Natural killer cell (primary cell): ENCODE measurements around the gene RASGRF2. TPM values are rescaled to one million over a fixed set of nuclear protein-coding genes. Genes with fewer than 3 reads are reported as not detected.

Source experiments
- ATAC-seq, 3 donors: fragments of 150-1000 bp in 2 of 3; fragments of 200-7000 bp in 1 of 3; cut with Tn5 transposase; 1 replicate in 1 of 3; 2 replicates in 2 of 3; pipeline ENCODE4 v1.10.0; 2021; ENCODE audit warnings: mild to moderate bottlenecking in 2 of 3, moderate library complexity in 2 of 3
- DNase-seq, 2 donors: peaks; one replicate each; pipeline versions ENCODE4 v3.0.0 to v3.0.0-alpha.2; 2013 to 2021; ENCODE audit warnings: mixed read lengths in 1 of 2
- H3K27ac ChIP-seq: one replicate; pipeline ENCODE4 v1.5.1; 2013; ENCODE audit warnings: mild to moderate bottlenecking, low read length
- H3K27me3 ChIP-seq: one replicate; pipeline ENCODE4 v1.6.1; 2013; ENCODE audit warnings: low read length; ENCODE audit not compliant: control insufficient read depth, insufficient read depth
- H3K36me3 ChIP-seq: one replicate; pipeline ENCODE4 v1.6.1; 2013; ENCODE audit warnings: low read length; ENCODE audit not compliant: control insufficient read depth, insufficient read depth
- H3K4me1 ChIP-seq: one replicate; pipeline ENCODE4 v1.6.1; 2013; ENCODE audit warnings: low read length; ENCODE audit not compliant: control insufficient read depth, insufficient read depth
- H3K4me3 ChIP-seq: one replicate; pipeline ENCODE4 v1.5.1; 2013; ENCODE audit warnings: low read length
- H3K9me3 ChIP-seq: one replicate; pipeline ENCODE4 v1.6.1; 2013; ENCODE audit warnings: low read length; ENCODE audit not compliant: control insufficient read depth, insufficient read depth
- H3K27ac Mint-ChIP-seq, 2 donors: one replicate each; pipeline ENCODE4 v1.8.0; 2022; ENCODE audit warnings: mild to moderate bottlenecking in 2 of 2, mixed read lengths in 2 of 2, moderate library complexity in 1 of 2
- H3K27me3 Mint-ChIP-seq, 2 donors: one replicate each; pipeline ENCODE4 v1.8.0; 2022; ENCODE audit warnings: low read depth in 2 of 2, mixed read lengths in 2 of 2
- H3K36me3 Mint-ChIP-seq: one replicate; pipeline ENCODE4 v1.8.0; 2022; ENCODE audit warnings: mixed read lengths
- H3K4me1 Mint-ChIP-seq, 2 donors: one replicate each; pipeline ENCODE4 v1.8.0; 2022; ENCODE audit warnings: mixed read lengths in 2 of 2
- H3K4me3 Mint-ChIP-seq: one replicate; pipeline ENCODE4 v1.8.0; 2022; ENCODE audit warnings: mild to moderate bottlenecking, moderate library complexity, mixed read lengths
- H3K9me3 Mint-ChIP-seq, 2 donors: one replicate each; pipeline ENCODE4 v1.8.0; 2022; ENCODE audit warnings: mixed read lengths in 2 of 2
- CTCF ChIP-seq: fragments of 200-600 bp; IDR thresholded peaks from one replicate; pipeline ENCODE4 v1.8.0; 2022; ENCODE audit warnings: antibody characterized with exemption
- WGBS: methylation state at CpG from one replicate; pipeline ENCODE4 v1.1.7; 2013; ENCODE audit warnings: missing lambda C conversion rate; ENCODE audit not compliant: insufficient coverage; 5-methylcytosine and 5-hydroxymethylcytosine counted together
- intact Hi-C: fragments of 100-400 bp; cut with micrococcal nuclease; formaldehyde crosslinking; loops from one replicate; pipeline ENCODE4 v1.14.2; 2022
- total RNA-seq, 4 donors: library from RNA; stranded (reverse); fragments of 120-200 nt in 1 of 4; gene quantifications; one replicate each; pipeline versions ENCODE4 v1.2.3 to v1.2.4, GENCODE V29; 2013 to 2022

RASGRF2 gene
- total RNA-seq, 3 donors from 2014 or later (not counting 1 experiment from before 2014, with no cell fraction given), result 5.6 to 10.1 (median 6.1) TPM

- Mint-ChIP-seq H3K4me3 (no peak overlapping the region), H3K36me3 (no peaks in the 10 kb centered on the region), H3K9me3 (no peaks in the 10 kb centered on the region), H3K4me1 (no peaks in the 10 kb centered on the region), H3K27ac (no peak overlapping the region), H3K27me3 (peaks cover 0 to 2% of the 10 kb centered on the region in 2 donors)
- intact Hi-C loops, result no loop called here
- 96% methylated on average over 4 of the region's 4 CpGs for WGBS
- DNase-seq (no peak), ATAC-seq (no peak)
- no peak for TF ChIP-seq CTCF
- Histone ChIP-seq H3K9me3 (no peaks in the 10 kb centered on the region), H3K27ac (no peak overlapping the region), H3K4me1 (no peaks in the 10 kb centered on the region), H3K4me3 (no peak overlapping the region), H3K27me3 (no peaks in the 10 kb centered on the region), H3K36me3 (no peaks in the 10 kb centered on the region)
Observed at GRCh38 chr5:81066102-81066501, 105.9 kb downstream of the RASGRF2 start.

- Mint-ChIP-seq H3K27me3 (peaks cover 0 to 2% of the 10 kb centered on the region in 2 donors), H3K27ac (no peak overlapping the region), H3K9me3 (no peaks in the 10 kb centered on the region), H3K36me3 (no peaks in the 10 kb centered on the region), H3K4me3 (no peak overlapping the region), H3K4me1 (no peaks in the 10 kb centered on the region)
- no peak for TF ChIP-seq CTCF
- H3K4me1 ChIP-seq, result no peaks in the 10 kb centered on the region
- H3K9me3 ChIP-seq, result no peaks in the 10 kb centered on the region
- H3K36me3 ChIP-seq, result no peaks in the 10 kb centered on the region
- H3K27me3 ChIP-seq, result no peaks in the 10 kb centered on the region
- no peak for ATAC-seq
- 100% methylated on average over 1 of the region's 1 CpG for WGBS
- DNase-seq, result no peak
- no peak overlapping the region for H3K27ac ChIP-seq
- intact Hi-C loops, result no loop called here
- no peak overlapping the region for H3K4me3 ChIP-seq
Observed at GRCh38 chr5:81067406-81067805, 107.2 kb downstream of the RASGRF2 start.

- Mint-ChIP-seq H3K9me3 (no peaks in the 10 kb centered on the region), H3K27me3 (peaks cover 0 to 2% of the 10 kb centered on the region in 2 donors), H3K36me3 (no peaks in the 10 kb centered on the region), H3K4me3 (no peak overlapping the region), H3K4me1 (no peaks in the 10 kb centered on the region), H3K27ac (no peak overlapping the region)
- no peaks in the 10 kb centered on the region for H3K36me3 ChIP-seq
- H3K4me3 ChIP-seq, result no peak overlapping the region
- no peak overlapping the region for H3K27ac ChIP-seq
- WGBS, result 90% methylated on average over 5 of the region's 6 CpGs
- H3K4me1 ChIP-seq, result no peaks in the 10 kb centered on the region
- no peak for ATAC-seq
- H3K9me3 ChIP-seq, result no peaks in the 10 kb centered on the region
- no peaks in the 10 kb centered on the region for H3K27me3 ChIP-seq
- TF ChIP-seq CTCF, result no peak
- intact Hi-C loops, result no loop called here
- DNase-seq, result no peak
Observed at GRCh38 chr5:81068063-81068462, 107.9 kb downstream of the RASGRF2 start.

GRCh38 chr5:81068635-81069034, 108.5 kb downstream of the RASGRF2 start:
- no peak for ATAC-seq
- DNase-seq, result no peak
- Histone ChIP-seq H3K27ac (no peak overlapping the region), H3K27me3 (no peaks in the 10 kb centered on the region), H3K9me3 (no peaks in the 10 kb centered on the region), H3K36me3 (no peaks in the 10 kb centered on the region), H3K4me3 (no peak overlapping the region), H3K4me1 (no peaks in the 10 kb centered on the region)
- Mint-ChIP-seq H3K4me1 (no peaks in the 10 kb centered on the region), H3K4me3 (no peak overlapping the region), H3K27ac (no peak overlapping the region), H3K9me3 (no peaks in the 10 kb centered on the region), H3K27me3 (peaks cover 0 to 2% of the 10 kb centered on the region in 2 donors), H3K36me3 (no peaks in the 10 kb centered on the region)
- whole genome bisulfite sequencing, result 100% methylated on average over 1 of the region's 2 CpGs
- TF ChIP-seq CTCF, result no peak
- intact Hi-C loops, result no loop called here
